Spleen (tissue), 11 donors: ENCODE results near the gene MOB3A. TPM values are rescaled to one million over a fixed set of nuclear protein-coding genes. Genes with fewer than 3 reads are reported as not detected.

Experiments
- DNase-seq: peaks from one replicate; pipeline ENCODE4 v3.0.0-alpha.2; 2020
- H3K27ac ChIP-seq, 8 donors: fragments of 200-600 bp; sonication (generic) in 7 of 8; 1 replicate in 4 of 8; 2 replicates in 4 of 8; pipeline versions ENCODE4 v1.5.0 to v1.8.0; 2016 to 2021; ENCODE audit warnings: inconsistent platforms in 4 of 8, mild to moderate bottlenecking in 4 of 8, moderate library complexity in 1 of 8
- H3K27me3 ChIP-seq, 7 donors: fragments of 200-600 bp; sonication (generic) in 6 of 7; replicated peaks in 1 of 7; 1 replicate in 4 of 7; 2 replicates in 3 of 7; pipeline versions ENCODE4 v1.5.0 to v1.8.0; 2016 to 2021; ENCODE audit warnings: inconsistent platforms in 3 of 7, mild to moderate bottlenecking in 1 of 7
- H3K36me3 ChIP-seq, 6 donors: fragments of 200-600 bp; sonication (generic) in 5 of 6; 1 replicate in 4 of 6; 2 replicates in 2 of 6; pipeline versions ENCODE4 v1.5.0 to v1.8.0; 2016 to 2021; ENCODE audit warnings: inconsistent platforms in 2 of 6
- H3K4me1 ChIP-seq, 6 donors: fragments of 200-600 bp; sonication (generic) in 5 of 6; 1 replicate in 3 of 6; 2 replicates in 3 of 6; pipeline versions ENCODE4 v1.5.0 to v1.8.0; 2016 to 2021; ENCODE audit warnings: inconsistent platforms in 3 of 6
- H3K4me3 ChIP-seq, 8 donors: fragments of 200-600 bp; sonication (generic) in 7 of 8; 1 replicate in 4 of 8; 2 replicates in 4 of 8; pipeline versions ENCODE4 v1.5.0 to v1.8.0; 2016 to 2021; ENCODE audit warnings: inconsistent platforms in 4 of 8, mild to moderate bottlenecking in 4 of 8, moderate library complexity in 2 of 8
- H3K9me3 ChIP-seq, 8 donors: fragments of 200-600 bp; sonication (generic) in 7 of 8; 1 replicate in 4 of 8; 2 replicates in 4 of 8; pipeline versions ENCODE4 v1.5.0 to v1.8.0; 2016 to 2021; ENCODE audit warnings: inconsistent platforms in 4 of 8
- POLR2A ChIP-seq, 3 donors: fragments of 450-650 bp; IDR thresholded peaks; one replicate each; pipeline ENCODE4 v1.5.1; 2017; ENCODE audit warnings: antibody characterized with exemption in 3 of 3, mild to moderate bottlenecking in 1 of 3
- POLR2AphosphoS5 ChIP-seq, 3 donors: sonication (generic); formaldehyde crosslinking; IDR thresholded peaks; one replicate each; pipeline ENCODE4 v1.5.1; 2017; ENCODE audit warnings: antibody characterized with exemption in 3 of 3
- WGBS, 5 donors: extraction: QIAGEN DNeasy Blood & Tissue Kit in 3 of 5; methylation state at CpG; one replicate each; pipeline versions ENCODE4 v1.1.5 to v1.1.7; 2013 to 2018; 5-methylcytosine and 5-hydroxymethylcytosine counted together
- intact Hi-C: fragments of 100-400 bp; cut with DNase I; formaldehyde crosslinking; loops from one replicate; pipeline ENCODE4 v1.15.0; 2023; ENCODE audit warnings: low total_unique reads
- polyA plus RNA-seq, 3 donors: library from polyadenylated mRNA; stranded (reverse); fragments of 200-250 nt; gene quantifications; one replicate each; pipeline ENCODE4 v1.2.1, GENCODE V29; 2013
- total RNA-seq, 7 donors: library from RNA; depleted of rRNA in 3 of 7; stranded (reverse); fragments of >200 nt in 3 of 7; fragmentation: NEBNext Ultra II Directional in 4 of 7; extraction: Animal tissue kit (Norgen Biotek cat#: 25700) in 4 of 7; gene quantifications; one replicate each; pipeline versions ENCODE4 v1.1.0 to v1.2.1, GENCODE V29; 2016 to 2021
- TF ChIP-seq, protein P1 (sequence below), 11 experiments: fragments of 200-600 bp in 7 of 11; fragments of 450-650 bp in 4 of 11; sonication (generic) in 4 of 11; IDR thresholded peaks in 8 of 11; conservative IDR thresholded peaks in 3 of 11; 1 replicate in 7 of 11; 2 replicates in 4 of 11; pipeline versions ENCODE4 v1.4.0 to v1.8.0; 2016 to 2021; ENCODE audit warnings: antibody characterized with exemption in 11 of 11, inconsistent platforms in 4 of 11, mild to moderate bottlenecking in 1 of 11
- donor health status: healthy with polysubstance abuse.
- donor health status: DM: no; HTN: no; CAD: no; lungs with moderate emphysema.
- donor health status: DM: no; HTN: no; CAD: no.
- donor health status: Bipolar disorder and iron deficiency.
- donor health status: healthy.
- donor health status: DM: no; HTN: no; CAD: no.
- donor health status: DM: yes; HTN: yes; CAD: no.

MOB3A gene
- total and polyA plus RNA-seq, 10 donors = 24.2 to 161 (median 103) TPM

DNA sequence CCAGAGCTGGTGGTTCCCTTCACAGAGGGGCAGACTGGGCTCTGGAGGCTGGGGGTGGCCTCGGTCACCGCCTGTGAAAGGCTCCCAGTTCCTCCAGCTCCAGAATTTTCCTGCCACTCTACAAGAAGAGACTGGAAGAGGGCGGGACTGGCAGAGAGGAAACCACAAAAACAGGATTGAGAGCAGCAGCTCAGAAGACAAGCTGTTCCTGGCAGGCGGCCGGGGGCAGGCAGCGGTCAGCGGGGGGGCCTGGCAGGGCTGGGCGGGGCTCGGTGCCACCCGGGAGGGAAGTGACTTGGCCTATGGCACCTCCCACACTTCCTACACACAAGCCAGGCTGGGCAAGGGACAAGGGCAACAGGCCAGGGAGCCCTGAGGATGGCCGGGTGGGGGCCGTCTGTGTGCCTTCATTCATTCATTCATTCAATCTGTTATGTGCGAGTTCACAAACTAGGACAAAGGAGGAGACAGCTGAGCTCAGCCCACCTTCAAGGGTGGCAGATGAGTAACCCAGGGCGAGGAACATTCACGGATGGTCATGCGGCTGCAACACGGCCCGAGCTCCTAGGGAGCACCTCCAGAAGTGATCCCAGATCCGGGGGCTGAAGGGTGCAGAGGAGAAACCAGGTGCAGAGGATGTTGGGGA, 63.7 kb downstream of the MOB3A start:
- TF ChIP-seq POLR2A (IDR thresholded peaks at IDR 0.05) = no peak
- TF ChIP-seq POLR2AphosphoS5 (IDR thresholded peaks at IDR 0.05) = peak; percentile 94 to 98 (median 94)
- TF ChIP-seq, protein P1, sequence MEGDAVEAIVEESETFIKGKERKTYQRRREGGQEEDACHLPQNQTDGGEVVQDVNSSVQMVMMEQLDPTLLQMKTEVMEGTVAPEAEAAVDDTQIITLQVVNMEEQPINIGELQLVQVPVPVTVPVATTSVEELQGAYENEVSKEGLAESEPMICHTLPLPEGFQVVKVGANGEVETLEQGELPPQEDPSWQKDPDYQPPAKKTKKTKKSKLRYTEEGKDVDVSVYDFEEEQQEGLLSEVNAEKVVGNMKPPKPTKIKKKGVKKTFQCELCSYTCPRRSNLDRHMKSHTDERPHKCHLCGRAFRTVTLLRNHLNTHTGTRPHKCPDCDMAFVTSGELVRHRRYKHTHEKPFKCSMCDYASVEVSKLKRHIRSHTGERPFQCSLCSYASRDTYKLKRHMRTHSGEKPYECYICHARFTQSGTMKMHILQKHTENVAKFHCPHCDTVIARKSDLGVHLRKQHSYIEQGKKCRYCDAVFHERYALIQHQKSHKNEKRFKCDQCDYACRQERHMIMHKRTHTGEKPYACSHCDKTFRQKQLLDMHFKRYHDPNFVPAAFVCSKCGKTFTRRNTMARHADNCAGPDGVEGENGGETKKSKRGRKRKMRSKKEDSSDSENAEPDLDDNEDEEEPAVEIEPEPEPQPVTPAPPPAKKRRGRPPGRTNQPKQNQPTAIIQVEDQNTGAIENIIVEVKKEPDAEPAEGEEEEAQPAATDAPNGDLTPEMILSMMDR (IDR thresholded peaks at IDR 0.05 in 8 of 11, conservative IDR thresholded peaks at IDR 0.05 in 3 of 11) = no peak
- H3K27me3 ChIP-seq = no peaks in the 10 kb centered on the region
- peaks cover 25 to 89% (median 62%) of the 10 kb centered on the region in 6 donors for H3K4me1 ChIP-seq
- peaks cover 0 to 2% (median 0%) of the 10 kb centered on the region in 6 donors for H3K36me3 ChIP-seq
- H3K4me3 ChIP-seq = peak overlapping the region in 4 of 8 donors; percentile 1 to 54 (median 16)
- 4 to 8% (median 6%) methylated on average over 19 of the region's 19 CpGs for WGBS, 5 donors
- peaks cover 4 to 13% (median 9%) of the 10 kb centered on the region in 8 donors for H3K9me3 ChIP-seq
- peak; percentile 97 for DNase-seq
- intact Hi-C loops = no loop called here
- H3K27ac ChIP-seq = peak overlapping the region; percentile 69 to 92 (median 88)

DNA sequence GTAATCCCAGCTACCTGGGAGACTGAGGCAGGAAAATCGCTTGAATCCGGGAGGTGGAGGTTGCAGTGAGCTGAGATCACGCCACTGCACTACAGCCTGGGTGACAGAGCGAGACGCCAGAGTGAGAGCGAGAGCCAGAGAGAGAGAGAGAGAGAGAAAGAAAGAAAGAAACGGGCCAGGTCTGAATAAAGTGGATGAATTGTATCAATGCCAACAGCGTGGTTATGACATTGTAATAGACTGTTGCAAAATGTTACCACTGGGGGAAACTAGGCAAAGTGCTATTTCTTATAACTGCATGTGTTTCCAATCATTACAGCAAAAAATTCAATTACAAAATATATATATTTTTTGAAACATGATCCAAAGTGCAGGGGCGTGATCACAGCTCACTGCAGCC, 68.8 kb downstream of the MOB3A start:
- H3K27me3 ChIP-seq = no peaks in the 10 kb centered on the region
- peaks cover 0 to 6% (median 0%) of the 10 kb centered on the region in 8 donors for H3K9me3 ChIP-seq
- peak overlapping the region in 2 of 8 donors; percentile 73 to 91 for H3K27ac ChIP-seq
- DNase-seq = no peak
- H3K4me3 ChIP-seq = no peak overlapping the region
- TF ChIP-seq POLR2A (IDR thresholded peaks at IDR 0.05) (no peak), POLR2AphosphoS5 (IDR thresholded peaks at IDR 0.05) (no peak)
- TF ChIP-seq, protein P1 (IDR thresholded peaks at IDR 0.05 in 8 of 11, conservative IDR thresholded peaks at IDR 0.05 in 3 of 11) = no peak
- peaks cover 7 to 66% (median 39%) of the 10 kb centered on the region in 6 donors for H3K4me1 ChIP-seq
- intact Hi-C loops = no loop called here
- WGBS, 5 donors = 49 to 73% (median 59%) methylated on average over 9 of the region's 9 CpGs
- no peaks in the 10 kb centered on the region for H3K36me3 ChIP-seq

DNA sequence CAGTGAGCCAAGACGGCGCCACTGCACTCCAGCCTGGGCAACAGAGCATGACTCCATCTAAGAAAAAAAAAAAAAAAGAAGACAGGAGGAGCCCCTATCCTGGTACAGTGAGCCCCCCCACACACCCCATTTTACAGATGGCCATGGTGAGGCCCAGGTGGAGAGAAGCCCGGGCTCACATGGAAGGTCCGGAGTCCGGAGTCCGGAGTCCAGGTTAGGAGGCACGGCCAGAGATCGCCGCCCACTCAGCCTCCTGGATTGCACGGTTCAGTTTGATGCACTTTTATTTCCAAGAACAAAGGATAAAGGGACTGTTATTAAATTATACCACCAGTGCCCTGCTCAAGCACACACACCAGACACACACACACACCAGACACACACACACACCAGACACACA, 69.4 kb downstream of the MOB3A start:
- H3K9me3 ChIP-seq = peaks cover 0 to 6% (median 0%) of the 10 kb centered on the region in 8 donors
- no peaks in the 10 kb centered on the region for H3K36me3 ChIP-seq
- no peak for DNase-seq
- peak overlapping the region in 1 of 8 donors; percentile 91 for H3K27ac ChIP-seq
- intact Hi-C loops = no loop called here
- H3K4me3 ChIP-seq = no peak overlapping the region
- TF ChIP-seq POLR2A (IDR thresholded peaks at IDR 0.05) (no peak), POLR2AphosphoS5 (IDR thresholded peaks at IDR 0.05) (no peak)
- TF ChIP-seq, protein P1 (IDR thresholded peaks at IDR 0.05 in 8 of 11, conservative IDR thresholded peaks at IDR 0.05 in 3 of 11) = no peak
- WGBS, 5 donors = 85 to 95% (median 93%) methylated on average over 10 of the region's 10 CpGs
- H3K27me3 ChIP-seq = no peaks in the 10 kb centered on the region
- H3K4me1 ChIP-seq = peaks cover 4 to 60% (median 33%) of the 10 kb centered on the region in 6 donors

DNA sequence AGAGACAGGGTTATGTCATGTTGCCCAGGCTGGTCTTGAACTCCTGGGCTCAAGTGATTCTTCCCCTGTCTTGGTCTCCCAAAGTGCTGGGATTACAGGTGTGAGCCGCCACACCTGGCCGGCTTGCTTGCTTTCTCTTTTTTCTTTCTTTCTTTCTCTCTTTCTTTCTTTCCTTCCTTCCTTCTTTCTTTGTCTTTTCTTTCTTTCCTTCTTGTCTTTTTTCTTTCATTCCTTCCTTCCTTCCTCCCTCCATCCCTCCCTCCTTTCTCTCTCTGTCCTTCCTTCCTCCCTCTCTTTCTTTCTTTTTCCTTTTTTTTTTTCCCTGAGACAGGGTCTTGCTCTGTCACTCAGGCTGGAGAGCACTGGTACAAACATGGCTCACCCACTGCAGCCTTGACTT, 73.8 kb downstream of the MOB3A start:
- Histone ChIP-seq H3K27ac (no peak overlapping the region), H3K9me3 (peaks cover 0 to 6% (median 0%) of the 10 kb centered on the region in 8 donors), H3K4me1 (peaks cover 5 to 26% (median 13%) of the 10 kb centered on the region in 6 donors), H3K36me3 (no peaks in the 10 kb centered on the region), H3K27me3 (no peaks in the 10 kb centered on the region), H3K4me3 (no peak overlapping the region)
- intact Hi-C loops = no loop called here
- no peak for DNase-seq
- TF ChIP-seq POLR2A (IDR thresholded peaks at IDR 0.05) (no peak), POLR2AphosphoS5 (IDR thresholded peaks at IDR 0.05) (no peak)
- TF ChIP-seq, protein P1 (IDR thresholded peaks at IDR 0.05 in 8 of 11, conservative IDR thresholded peaks at IDR 0.05 in 3 of 11) = no peak
- 94 to 100% (median 98%) methylated on average over 2 of the region's 2 CpGs for WGBS, 5 donors
